ENCODE data around the gene ALDH4A1.
"Not testable (repeated sequence)": the region's sequence is repeated elsewhere in the genome, so short reads cannot be mapped to it uniquely, and the experiment has no call there.

ALDH4A1 gene

DNA sequence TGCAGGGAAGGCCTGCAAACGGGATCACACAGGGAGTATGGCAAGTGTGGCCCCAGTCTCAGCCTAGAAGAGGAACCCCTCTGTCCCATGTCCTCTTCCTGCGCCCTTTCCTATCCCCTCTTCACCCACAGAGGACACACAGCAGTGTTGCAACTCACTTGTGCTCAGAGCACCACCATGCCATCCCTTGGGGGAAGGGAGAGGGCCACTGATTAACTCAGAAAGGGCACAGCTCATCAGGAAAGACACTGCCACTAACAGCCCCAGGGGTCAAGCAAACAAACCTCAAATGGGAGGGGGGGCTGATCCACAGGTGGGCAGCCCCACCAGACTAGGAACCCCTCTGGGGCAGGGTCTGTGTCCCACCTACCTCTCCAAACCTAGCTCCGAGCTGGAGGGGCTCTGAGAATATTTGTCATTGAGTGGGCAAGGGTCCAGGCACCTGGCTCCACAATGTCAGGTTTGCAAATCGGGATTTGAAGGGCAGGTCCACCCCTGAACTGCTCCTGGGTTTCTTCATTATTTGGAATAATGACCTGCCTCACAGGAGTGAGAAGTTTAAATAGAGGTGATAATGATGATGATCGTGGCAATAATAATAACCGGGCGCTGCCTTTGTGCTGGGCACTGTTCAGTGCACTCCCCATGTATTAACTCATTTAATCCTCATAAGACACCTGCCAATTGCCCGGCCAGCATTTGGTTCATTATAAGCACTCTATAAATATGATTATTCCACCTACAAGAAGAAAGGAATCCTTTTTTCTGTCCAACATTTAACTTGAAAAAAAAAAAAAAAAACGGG, 1.0 kb downstream of the ALDH4A1 start:
- no peak for DNase-seq (ENCODE audit: low read depth in 2 of 2)

DNA sequence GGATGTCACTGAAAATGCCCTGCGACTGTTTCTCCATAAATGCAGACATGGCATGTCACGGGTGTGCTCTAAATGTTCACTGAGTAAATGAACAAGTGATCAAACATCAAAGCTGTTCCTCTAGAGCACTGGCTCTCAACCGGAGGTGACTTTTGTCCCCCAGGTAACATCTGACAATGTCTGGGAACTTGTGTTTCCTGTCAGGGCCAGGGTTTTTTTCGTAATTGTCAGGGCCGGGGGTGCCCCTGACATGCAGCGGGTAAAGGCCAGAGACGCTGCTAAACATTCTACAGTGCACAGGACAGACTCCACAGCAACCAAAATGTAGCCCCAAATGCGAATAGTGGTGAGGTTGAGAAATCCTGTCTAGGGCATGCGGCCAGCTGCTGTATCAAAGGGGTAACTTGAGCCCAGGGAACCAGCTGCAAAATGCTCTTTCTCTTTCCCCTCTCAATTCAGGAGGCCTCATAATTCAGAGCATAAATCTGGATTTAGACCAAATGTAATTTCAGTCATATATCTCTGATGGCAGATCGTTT, 2.0 kb downstream of the ALDH4A1 start:
- DNase-seq (ENCODE audit: low read depth in 2 of 2): no peak

DNA sequence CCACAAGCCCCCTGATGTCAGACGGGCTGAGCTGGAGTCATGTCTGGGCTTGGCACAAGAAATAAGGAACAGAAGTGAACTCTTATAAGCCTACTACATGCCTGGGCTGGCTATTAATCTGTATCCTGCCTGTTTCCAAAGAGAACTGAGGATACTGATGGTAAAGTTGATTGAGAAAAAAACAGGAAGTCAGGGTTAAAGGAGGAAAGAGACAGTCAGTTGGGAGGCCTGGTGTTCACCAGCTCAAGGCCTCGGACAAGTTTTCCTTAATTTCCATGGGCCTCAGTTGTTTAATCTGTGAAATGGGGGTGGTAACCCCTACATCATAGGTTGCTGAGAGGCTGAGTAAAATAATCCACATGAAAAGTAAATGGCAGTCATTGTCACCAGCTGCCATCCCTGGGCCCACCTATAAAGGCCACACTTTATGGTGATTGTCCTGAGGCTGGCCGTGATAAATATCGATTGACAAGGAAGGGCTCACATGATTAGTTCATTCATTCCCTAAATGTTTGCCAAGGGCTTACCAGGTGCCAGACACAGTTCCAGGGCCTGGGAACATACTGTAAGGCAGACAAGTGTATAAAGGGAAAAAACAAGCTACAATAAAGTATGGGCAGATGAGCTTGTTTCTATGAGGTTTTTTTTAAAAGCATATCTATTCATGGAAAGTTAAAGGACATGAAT, 2.8 kb downstream of the ALDH4A1 start:
- DNase-seq (ENCODE audit: low read depth in 2 of 2): no peak

DNA sequence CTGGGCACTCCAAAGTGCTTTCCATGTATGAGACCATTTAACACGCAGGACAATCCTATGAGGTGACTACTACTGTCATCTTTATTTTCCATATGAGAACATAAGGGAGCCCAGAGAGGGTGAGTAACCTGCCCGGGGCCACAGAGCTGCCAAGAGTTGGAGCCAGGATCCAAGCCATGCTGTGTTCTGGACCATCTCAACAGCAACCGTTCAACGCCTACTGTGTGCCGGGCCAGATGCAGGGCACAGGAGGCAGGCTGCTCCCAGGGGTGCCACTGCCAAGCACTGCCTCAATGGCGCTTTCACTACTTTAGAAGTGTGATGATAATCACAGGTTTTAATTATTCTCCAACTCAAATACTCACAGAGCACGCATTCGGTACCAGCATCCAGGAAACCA, 3.8 kb downstream of the ALDH4A1 start:
- DNase-seq (ENCODE audit: low read depth in 2 of 2): no peak

DNA sequence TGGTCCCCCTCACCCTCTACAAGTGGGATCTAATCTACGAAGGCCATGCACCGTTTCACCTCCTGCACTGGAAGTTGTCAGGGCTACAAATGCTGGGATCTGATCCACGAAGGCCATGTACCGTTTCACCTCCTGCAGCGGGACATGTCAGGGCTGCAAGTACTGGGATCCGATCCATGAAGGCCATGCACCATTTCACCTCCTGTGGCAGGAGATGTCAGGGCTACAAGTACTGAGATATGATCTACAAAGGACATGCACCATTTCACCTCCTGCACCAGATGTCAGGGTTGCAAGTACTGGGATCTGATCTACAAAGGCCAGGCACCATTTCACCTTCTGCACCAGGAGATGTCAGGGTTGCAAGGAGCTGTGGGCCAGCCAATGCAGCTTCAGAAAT, 7.0 kb downstream of the ALDH4A1 start:
- DNase-seq (ENCODE audit: low read depth in 2 of 2): no peak

DNA sequence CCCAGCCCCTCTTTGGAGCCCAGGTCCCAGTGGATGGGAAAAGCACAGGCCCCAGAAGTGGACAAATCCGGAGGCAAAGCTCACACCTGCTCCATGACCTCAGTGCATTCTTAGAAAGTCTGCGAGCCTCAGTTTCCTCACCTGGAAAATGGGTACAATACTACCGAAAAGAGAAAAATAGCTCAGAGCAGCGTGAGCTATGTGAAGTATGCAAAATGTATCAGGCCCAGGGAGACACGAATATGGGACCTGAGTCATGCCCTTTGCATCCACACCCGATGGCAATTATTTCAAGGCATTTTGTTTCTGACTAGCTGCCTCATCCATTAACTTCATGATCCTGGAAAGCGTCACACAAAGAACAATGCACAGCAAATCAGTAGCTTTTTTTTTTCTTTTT, 9.2 kb downstream of the ALDH4A1 start:
- no peak for DNase-seq (ENCODE audit: low read depth in 2 of 2)

DNA sequence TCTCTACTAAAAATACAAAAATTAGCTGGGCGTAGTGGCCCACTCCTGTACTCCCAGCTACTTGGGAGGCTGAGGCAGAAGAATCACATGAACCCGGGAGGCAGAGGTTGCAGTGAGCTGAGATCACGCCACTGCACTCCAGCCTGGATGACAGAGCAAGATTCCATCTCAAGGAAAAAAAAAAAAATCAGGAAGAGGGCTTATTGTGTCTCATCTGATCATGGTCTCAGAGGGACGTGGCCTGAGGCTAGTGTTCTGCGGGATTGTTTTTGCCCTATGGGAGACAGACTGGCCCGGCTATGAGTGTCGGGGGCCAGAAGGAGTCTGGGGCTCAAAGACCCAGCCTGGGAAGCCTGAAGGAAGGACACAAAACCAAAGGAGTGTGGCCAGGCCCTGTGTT, 10.5 kb downstream of the ALDH4A1 start:
- DNase-seq (ENCODE audit: low read depth in 2 of 2): not testable (repeated sequence)

DNA sequence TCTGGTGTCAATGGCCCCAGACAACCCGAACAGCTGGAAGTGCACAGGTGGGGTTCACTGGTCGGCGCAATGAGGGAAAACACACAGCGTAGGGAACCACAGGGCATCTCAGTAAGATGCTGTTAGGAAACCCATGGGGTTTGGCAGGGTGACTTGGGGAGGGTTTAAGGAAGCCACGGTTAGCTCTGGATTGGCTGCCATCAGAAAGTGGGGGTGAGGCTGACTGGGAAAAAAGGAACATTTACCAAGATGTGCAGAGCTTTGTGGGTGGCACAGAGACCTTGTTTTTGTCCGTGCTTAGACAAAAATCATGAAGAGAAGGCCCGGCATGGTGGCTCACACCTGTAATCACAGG, 11.0 kb downstream of the ALDH4A1 start:
- no peak for DNase-seq (ENCODE audit: low read depth in 2 of 2)

DNA sequence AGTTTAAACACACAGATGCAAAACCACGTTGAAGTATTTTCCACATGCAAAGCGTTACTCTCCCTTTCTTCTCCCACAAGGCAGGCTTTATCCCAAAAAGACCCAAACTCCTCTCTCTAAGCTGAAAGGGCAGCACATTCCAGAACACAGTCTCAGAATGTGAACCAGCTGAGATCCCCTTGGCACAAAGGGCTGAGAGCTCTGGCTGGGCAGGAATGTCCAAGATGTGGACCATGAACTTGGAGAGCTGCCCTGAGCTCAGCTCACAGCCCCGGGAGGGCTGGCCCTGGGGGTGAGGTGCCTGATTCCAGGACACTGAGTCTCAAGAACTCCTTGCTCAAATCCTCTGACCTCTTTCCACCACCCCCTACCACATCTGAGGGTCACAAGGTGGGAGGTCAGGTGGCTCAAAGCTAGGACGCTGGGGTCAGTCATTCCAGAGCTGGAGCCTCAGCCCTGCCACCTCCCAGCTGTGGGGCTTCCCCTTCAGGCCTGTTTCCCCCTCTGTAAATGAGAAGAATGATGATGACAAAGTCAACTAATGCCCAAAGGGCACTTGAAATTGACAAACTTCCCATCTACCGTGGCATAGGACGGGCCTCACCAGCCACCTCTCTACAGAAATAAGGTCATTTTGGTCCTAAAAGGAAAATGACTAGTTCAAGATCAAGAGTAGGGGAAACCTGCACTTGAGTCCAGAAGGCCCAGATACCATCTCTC, 11.5 kb downstream of the ALDH4A1 start:
- DNase-seq (ENCODE audit: low read depth in 2 of 2): no peak

DNA sequence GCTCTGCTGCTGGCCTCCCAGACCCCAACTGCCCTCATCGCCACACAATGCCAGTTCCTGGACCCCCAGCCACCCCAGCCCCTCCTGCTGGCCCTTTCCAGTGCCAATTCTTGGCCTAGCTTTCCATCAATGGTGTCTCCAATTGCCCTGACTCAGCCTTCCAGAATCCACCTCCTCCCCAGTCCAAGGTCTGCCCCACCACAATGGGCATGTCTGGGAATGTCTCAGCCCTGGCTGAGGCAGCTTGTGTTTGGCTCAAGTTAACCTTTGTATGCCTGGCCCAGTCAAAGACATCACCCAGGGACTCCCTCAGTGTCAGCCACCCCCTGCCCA, 16.4 kb downstream of the ALDH4A1 start:
- no peak for DNase-seq (ENCODE audit: low read depth in 2 of 2)

DNA sequence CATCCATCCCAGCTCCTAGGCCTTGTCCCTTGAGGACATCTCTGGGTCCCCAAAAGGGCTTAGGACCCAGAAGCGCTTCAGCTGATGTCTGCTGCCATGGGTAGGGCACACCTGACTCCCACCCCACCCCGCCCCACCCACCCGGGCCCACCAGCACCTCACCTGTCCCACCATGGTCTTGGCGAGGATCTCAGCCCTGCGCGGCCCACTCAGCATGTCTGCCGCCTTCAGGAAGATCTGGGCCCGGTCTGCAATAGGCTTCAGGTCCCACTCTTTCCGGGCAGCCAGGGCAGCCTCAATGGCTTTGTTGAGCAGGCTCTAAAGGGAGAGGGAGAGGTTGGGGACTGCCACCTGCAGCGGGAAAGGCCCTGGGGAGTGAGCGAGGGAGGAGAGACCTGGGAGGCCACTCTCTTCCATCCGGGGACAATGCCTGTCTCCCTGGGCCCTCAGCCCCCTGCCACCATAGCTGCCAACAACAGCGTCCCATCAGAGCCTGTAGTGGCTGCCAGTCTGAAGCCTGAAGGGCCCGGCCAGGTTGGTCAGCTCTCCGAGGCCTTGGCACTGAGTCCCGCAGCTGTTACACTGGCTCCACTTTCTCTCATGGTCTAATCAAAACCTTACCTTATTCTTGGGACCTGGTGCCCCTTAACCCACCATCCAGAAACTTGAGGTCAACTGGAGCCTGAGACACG, 16.9 kb downstream of the ALDH4A1 start:
- no peak for DNase-seq (ENCODE audit: low read depth in 2 of 2)

DNA sequence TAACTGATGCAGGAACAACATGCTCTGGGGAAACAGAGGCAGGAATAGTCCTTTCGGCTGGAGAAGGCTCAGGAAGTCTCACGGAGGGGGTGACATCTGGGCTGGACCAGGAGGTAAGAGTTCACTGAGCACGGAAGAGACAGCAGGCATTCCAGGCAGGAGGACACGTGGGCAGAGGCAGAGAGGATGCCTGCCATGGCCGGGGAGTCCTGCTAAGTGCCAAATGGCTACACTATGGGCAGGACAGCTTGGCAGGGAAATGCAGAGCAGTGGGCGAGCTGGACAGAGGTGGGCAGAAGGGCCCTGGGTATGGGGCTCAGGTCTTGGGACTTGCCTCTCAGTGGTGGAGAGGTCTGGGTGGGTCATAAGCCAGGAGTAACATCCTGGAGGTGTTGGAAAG, 17.6 kb downstream of the ALDH4A1 start:
- no peak for DNase-seq (ENCODE audit: low read depth in 2 of 2)

DNA sequence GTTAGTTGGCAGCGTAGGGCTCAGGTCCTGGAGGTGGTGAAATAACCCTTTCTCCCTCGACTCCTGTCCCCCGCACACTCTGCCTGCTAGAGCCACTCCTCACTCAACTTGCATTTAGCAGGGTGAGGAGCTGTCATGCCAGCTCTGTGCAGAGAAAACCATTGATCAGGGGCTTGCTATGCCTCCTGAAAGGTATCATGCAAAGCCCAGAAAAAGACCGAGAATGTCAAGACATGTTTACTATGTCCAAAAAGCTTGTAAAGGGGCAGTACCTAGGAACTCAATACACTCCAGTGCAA, 18.0 kb downstream of the ALDH4A1 start:
- no peak for DNase-seq (ENCODE audit: low read depth in 2 of 2)

DNA sequence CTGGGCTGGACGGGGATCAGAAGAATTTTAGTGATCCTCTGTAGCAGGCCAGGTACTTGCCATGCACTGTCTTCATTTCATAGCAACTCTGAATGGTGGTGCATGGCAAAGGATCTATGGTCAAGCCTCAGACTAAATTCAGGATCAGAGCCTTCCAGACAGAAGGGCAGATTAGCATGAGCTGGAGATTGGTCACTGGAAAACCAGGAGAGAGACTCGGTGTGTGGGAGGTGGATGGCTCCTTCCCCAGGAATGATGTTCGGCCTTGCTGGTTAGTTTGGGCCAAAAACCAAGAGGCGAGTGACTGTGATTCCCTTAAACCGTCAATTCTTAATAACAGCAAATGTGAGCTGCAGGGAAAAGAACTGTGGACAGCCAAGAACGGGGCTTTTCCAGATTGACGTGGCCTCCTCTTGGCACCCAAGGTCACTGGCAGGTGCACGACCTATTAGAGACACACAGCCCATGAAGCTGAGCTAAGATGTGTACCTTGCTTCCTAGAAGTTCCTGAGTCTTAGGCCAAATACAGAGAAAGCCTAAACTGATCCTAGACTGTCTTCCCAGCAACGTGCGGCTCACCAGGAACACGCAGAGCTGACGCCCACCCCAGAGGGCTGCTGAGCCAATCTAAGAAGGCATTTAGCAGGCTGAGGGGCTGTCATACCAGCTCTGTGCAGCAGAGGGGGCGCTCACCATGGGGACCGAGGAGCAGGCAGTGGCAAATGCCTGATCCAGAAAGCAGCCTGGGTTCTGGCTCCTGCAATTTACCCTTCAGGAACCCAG, 18.5 kb downstream of the ALDH4A1 start:
- DNase-seq (ENCODE audit: low read depth in 2 of 2): peak; percentile 43 to 65

DNA sequence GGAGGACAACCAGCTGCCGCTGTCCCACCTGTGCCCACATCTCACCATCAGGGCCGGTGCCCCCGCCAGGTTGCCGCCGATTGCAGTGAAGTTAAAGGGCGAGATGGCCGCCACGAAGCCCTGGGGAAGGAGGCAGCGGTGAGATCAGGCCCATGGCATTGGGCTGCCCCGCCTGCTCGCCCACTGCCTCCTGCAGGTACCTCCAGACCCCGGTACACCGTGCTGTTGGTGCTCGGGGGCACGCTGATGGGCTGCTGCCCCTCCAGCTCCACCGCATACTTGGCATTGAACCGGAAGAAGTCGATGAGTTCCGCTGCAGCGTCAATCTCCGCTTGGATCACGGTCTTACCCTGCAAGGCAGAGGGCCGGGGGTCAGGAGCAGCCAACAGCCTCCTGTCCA, 19.3 kb downstream of the ALDH4A1 start:
- DNase-seq (ENCODE audit: low read depth in 2 of 2): no peak

DNA sequence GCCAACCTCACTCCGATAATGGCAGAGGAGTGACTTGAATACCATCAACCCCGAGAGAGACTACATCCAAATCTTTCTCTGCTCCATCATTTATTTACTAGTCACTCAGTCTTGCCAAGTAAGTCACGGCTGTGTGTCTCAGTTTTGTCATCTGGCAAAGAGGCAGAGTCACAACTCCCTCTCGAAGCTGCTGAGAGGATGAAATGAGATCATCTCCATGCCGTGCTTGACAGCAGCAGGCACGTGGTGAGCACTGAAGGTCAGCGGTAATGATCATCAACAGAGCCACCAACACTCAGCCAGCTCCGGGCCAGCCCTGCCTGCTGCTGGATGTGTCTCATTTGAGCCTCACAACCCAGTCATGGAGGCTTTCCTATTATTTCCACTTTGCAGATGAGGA, 19.9 kb downstream of the ALDH4A1 start:
- no peak for DNase-seq (ENCODE audit: low read depth in 2 of 2)

DNA sequence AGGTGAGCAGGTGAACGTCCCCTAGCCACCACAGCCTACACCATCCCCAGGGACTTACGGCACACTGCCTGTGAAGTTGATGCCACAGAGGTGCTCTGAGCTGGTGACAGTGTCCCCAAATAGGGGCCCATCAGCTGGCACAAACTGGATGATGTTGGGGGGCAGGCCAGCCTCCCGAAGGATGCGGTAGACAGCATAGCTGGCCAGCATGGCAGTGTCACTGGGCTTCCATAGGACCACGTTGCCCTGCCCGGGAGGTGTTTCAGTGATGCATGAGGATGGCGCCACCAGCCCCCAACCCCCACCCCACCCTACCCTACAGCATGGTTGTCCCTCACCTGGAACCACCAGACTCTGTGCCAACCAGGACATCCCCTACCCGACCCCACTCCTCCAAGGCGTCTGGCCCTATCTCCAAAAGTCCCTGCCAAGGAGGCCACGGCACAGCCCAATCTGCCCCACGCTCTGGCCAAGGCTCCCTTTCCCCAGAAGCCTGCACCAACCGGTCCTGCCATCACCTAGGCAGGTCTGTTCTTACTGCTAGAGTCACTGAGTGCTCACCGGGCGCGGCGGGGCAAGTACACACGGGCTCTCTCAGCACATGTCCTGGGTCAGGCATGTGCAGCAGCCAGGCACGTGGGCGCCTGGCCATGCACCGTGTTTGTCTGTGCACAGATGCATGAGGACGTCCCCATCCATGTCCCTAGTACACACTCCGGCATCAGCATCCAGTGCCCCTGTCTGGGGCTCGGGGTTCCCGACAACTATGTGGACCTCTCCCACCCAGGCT, 20.5 kb downstream of the ALDH4A1 start:
- DNase-seq (ENCODE audit: low read depth in 2 of 2): no peak

DNA sequence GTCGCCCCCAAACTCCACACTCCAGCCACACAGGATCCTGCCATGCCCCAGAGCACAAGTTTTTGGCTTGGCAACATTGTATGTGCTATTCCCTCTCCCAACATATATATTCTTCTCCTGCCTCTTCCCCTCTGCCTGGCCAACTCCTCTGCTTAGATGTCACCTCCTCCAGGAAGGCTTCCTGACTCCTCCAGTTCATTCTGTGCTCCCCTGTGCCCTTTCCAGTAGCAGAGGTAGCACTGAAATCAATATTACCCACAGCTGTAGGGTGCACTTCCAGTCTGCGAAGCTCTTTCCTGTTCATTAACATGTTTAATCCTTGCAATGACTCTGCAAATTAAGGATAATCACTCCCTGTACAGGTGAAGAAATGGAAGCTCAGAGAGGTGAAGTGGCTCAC, 21.2 kb downstream of the ALDH4A1 start:
- no peak for DNase-seq (ENCODE audit: low read depth in 2 of 2)

DNA sequence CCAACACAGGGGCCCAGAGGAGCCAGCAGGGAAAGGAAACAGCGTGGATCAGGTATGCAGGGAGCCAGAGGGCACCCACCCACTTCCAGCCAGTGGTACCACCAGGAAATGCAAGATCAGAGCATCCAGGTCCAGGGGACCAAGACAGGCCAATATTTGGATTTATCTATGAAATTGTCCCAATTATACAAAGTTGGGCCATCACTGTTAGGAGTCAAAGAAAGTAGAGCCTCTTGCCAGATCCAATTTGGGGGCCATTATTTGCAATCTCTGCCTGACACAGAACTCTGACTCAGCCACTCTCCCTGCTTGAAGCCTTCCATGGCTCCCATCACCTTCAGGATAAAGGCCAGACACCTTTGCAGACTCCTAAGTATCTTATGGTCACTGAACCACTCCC, 21.8 kb downstream of the ALDH4A1 start:
- DNase-seq (ENCODE audit: low read depth in 2 of 2): no peak

DNA sequence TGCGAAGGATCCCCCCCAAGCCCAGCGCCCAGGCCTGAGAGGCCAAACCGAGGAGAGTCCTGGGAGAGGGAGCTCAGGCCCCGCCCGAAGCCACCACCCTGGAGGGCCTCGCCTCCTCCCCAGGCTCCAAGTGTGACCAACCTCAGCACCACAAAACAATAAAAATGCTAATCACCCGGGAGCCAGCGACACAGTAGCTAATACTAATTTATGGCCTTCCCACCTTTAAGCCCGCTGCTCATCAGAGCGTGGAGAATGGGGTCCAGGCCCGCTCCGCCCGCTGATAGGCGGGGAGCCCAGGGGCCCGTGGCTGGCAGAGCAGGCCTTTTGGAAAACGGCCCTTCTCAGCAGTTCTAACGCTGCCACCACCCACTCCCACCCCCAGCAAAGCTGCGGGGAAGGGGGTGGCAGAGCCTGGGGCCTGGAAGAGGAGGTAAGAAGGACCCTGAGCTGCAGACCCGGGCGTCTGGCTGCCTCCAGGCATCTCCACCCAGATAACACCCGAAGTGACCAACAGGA, 22.5 kb downstream of the ALDH4A1 start:
- DNase-seq (ENCODE audit: low read depth in 2 of 2): no peak
